ENCODE measurements around the gene MTPN. TPM values are rescaled to one million over a fixed set of nuclear protein-coding genes. Genes with fewer than 3 reads are reported as not detected.

MTPN gene
- total RNA-seq, 6 experiments from 2014 or later: 31.6 to 42.3 (median 39.5) TPM

GRCh38 chr7:135918134-135918533 lies 59.0 kb downstream of the MTPN start:
- Histone ChIP-seq H3K4me3 (no peak overlapping the region), H3K27ac (no peak overlapping the region), H3K4me1 (no peaks in the 10 kb centered on the region), H3K27me3 (no peaks in the 10 kb centered on the region), H3K9me3 (no peaks in the 10 kb centered on the region), H3K36me3 (no peaks in the 10 kb centered on the region)
- intact Hi-C loops (cut with DNase I): no loop called here
- no peak for DNase-seq
- TF ChIP-seq CTCF (IDR thresholded peaks at IDR 0.05) (no peak), POLR2A (IDR thresholded peaks at IDR 0.05) (no peak)
- no peak for ATAC-seq
- 65% methylated on average over 5 of the region's 5 CpGs for WGBS (ENCODE audit: insufficient coverage, low coverage, low lambda C conversion rate, missing lambda C conversion rate)

DNA sequence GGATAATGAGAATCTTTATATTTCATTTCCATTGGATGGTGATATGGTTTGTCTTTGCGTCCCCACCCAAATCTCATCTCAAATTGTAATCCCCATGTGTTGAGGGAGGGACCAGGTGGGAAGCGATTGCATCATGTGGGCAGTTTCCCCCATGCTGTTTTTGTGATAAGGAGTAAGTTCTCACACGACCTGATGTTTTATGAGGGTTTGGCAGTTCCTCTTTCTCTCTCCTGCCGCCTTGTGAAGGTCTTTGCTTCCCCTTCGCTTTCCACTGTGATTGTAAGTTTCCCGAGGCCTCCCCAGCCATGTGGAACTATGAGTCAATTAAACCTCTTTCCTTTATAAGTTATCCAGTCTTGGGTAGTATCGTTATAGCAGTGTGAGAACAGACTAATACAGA lies 59.4 kb downstream of the MTPN start:
- Histone ChIP-seq H3K27ac (no peak overlapping the region), H3K36me3 (no peaks in the 10 kb centered on the region), H3K27me3 (no peaks in the 10 kb centered on the region), H3K4me1 (no peaks in the 10 kb centered on the region), H3K9me3 (no peaks in the 10 kb centered on the region), H3K4me3 (no peak overlapping the region)
- TF ChIP-seq POLR2A (IDR thresholded peaks at IDR 0.05) (no peak), CTCF (IDR thresholded peaks at IDR 0.05) (no peak)
- ATAC-seq: no peak
- 55% methylated on average over 6 of the region's 7 CpGs for WGBS (ENCODE audit: insufficient coverage, low coverage, low lambda C conversion rate, missing lambda C conversion rate)
- intact Hi-C loops (cut with DNase I): no loop called here
- DNase-seq: no peak

DNA sequence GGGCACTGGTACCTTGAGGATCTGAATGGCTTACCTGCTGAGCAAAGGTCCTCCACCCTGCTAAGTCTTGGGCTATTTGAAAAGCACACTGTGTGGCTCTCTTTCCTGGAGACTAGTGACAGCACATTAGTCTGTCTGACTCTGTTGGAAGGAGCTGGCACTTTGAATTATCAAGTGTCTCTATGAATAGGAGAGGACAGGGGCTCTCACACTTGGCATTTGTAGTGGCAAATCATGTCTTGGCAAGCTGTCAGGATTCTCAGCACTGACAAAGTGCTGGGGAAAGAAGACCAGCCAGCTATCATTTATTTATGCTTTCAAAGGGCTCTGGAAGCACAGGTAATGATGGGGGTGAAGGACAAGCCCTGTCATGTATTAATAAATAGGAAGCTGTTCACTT lies 62.8 kb downstream of the MTPN start:
- Histone ChIP-seq H3K4me3 (no peak overlapping the region), H3K36me3 (no peaks in the 10 kb centered on the region), H3K9me3 (no peaks in the 10 kb centered on the region), H3K4me1 (no peaks in the 10 kb centered on the region), H3K27me3 (no peaks in the 10 kb centered on the region), H3K27ac (no peak overlapping the region)
- DNase-seq: no peak
- intact Hi-C loops (cut with DNase I): no loop called here
- no peak for ATAC-seq
- TF ChIP-seq CTCF (IDR thresholded peaks at IDR 0.05): no peak

DNA sequence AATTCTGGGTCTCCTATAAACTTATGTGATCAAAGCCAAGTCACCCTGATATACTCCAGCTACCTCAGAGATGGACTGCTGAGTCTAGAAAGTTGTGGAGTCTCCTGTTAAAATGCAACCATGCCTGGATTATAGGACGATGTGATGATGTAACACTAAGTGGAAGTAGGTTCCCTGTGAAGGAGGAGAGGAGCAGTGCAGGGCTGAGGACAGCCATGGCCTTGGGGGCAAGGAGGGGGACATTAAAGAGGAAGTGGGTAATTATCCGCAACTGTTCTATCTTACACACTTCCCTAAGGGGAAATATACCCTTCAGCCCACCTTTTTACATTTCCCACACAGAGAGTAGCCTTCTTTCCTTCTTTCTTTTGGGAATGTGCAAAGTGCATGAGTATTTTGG lies 63.8 kb downstream of the MTPN start:
- ATAC-seq (no peak), DNase-seq (no peak)
- Histone ChIP-seq H3K27me3 (no peaks in the 10 kb centered on the region), H3K9me3 (no peaks in the 10 kb centered on the region), H3K4me3 (no peak overlapping the region), H3K36me3 (no peaks in the 10 kb centered on the region), H3K4me1 (no peaks in the 10 kb centered on the region), H3K27ac (no peak overlapping the region)
- intact Hi-C loops (cut with DNase I): no loop called here
- no peak for TF ChIP-seq CTCF (IDR thresholded peaks at IDR 0.05)
- no peak for TF ChIP-seq POLR2A (IDR thresholded peaks at IDR 0.05)
- WGBS (ENCODE audit: insufficient coverage, low coverage, low lambda C conversion rate, missing lambda C conversion rate): 51% methylated on average over 2 of the region's 2 CpGs

GRCh38 chr7:135911099-135911498 lies 66.1 kb downstream of the MTPN start:
- Histone ChIP-seq H3K36me3 (no peaks in the 10 kb centered on the region), H3K4me3 (no peak overlapping the region), H3K27me3 (no peaks in the 10 kb centered on the region), H3K9me3 (no peaks in the 10 kb centered on the region), H3K27ac (no peak overlapping the region), H3K4me1 (no peaks in the 10 kb centered on the region)
- DNase-seq (no peak), ATAC-seq (no peak)
- WGBS (ENCODE audit: insufficient coverage, low coverage, low lambda C conversion rate, missing lambda C conversion rate): 100% methylated on average over 3 of the region's 3 CpGs
- intact Hi-C loops (cut with DNase I): no loop called here
- no peak for TF ChIP-seq CTCF (IDR thresholded peaks at IDR 0.05)
